ENCODE measurements around the gene MAP4K3.

The MAP4K3 gene

GRCh38 chr2:39234754-39235153 lies 202.3 kb downstream of the MAP4K3 start:
- no peak for DNase-seq

GRCh38 chr2:39232141-39232540 lies 204.9 kb downstream of the MAP4K3 start:
- no peak for DNase-seq

GRCh38 chr2:39228413-39229209 lies 208.5 kb downstream of the MAP4K3 start:
- DNase-seq = no peak

- peak; percentile 28 for DNase-seq
These were observed 209.3 kb downstream of the MAP4K3 start for GRCh38 chr2:39227628-39228412.

GRCh38 chr2:39225567-39225966 lies 211.5 kb downstream of the MAP4K3 start:
- no peak for DNase-seq

GRCh38 chr2:39223909-39224308 lies 213.2 kb downstream of the MAP4K3 start:
- no peak for DNase-seq

- no peak for DNase-seq
These were observed 215.6 kb downstream of the MAP4K3 start for GRCh38 chr2:39221459-39221858.

GRCh38 chr2:39220136-39220535 lies 216.9 kb downstream of the MAP4K3 start:
- DNase-seq = no peak

- DNase-seq = no peak
These were observed 218.7 kb downstream of the MAP4K3 start for GRCh38 chr2:39218391-39218790.

GRCh38 chr2:39217192-39217550 lies 219.9 kb downstream of the MAP4K3 start:
- no peak for DNase-seq

GRCh38 chr2:39216346-39217191 lies 220.5 kb downstream of the MAP4K3 start:
- DNase-seq = no peak

- no peak for DNase-seq
These were observed 221.5 kb downstream of the MAP4K3 start for GRCh38 chr2:39215545-39215944.

GRCh38 chr2:39213015-39213414 lies 224.1 kb downstream of the MAP4K3 start:
- no peak for DNase-seq

GRCh38 chr2:39210846-39211245 lies 226.2 kb downstream of the MAP4K3 start:
- DNase-seq = no peak

- no peak for DNase-seq
These were observed 233.7 kb downstream of the MAP4K3 start for GRCh38 chr2:39203382-39203781.

- DNase-seq = no peak
These were observed 234.3 kb downstream of the MAP4K3 start for GRCh38 chr2:39202639-39203369.
